GM12878 (cell line): Measurements from ENCODE around the gene SYCP2. TPM values are rescaled to one million over a fixed set of nuclear protein-coding genes. Genes with fewer than 3 reads are reported as not detected.

ENCODE experiments used
- ATAC-seq: fragments of 200-7000 bp; cut with Tn5 transposase; 3 replicates; pipeline ENCODE4 v1.9.1; 2020; ENCODE audit warnings: mild to moderate bottlenecking, moderate library complexity
- BruUV-seq: library from RNA; stranded (reverse); fragments of 400-500 nt; replicated peaks from 2 replicates; lab custom pipeline; 2021; lab: Mats Ljungman, UMichigan
- CTCF ChIA-PET: fragments of 300-600 bp; sonication (Branson Sonifier 250); formaldehyde crosslinking; extraction: SDS; loops from one replicate; lab custom pipeline; 2021; ENCODE audit warnings: inconsistent platforms; lab: Yijun Ruan, JAX
- POLR2A ChIA-PET: fragments of 350-600 bp; formaldehyde crosslinking; extraction: SDS; loops from one replicate; lab custom pipeline; 2021; ENCODE audit warnings: inconsistent platforms; lab: Charles Lee
- RAD21 ChIA-PET: fragments of 300-600 bp; sonication (Branson Sonifier 250); formaldehyde crosslinking; loops from one replicate; lab custom pipeline; 2023; ENCODE audit warnings: antibody characterized with exemption; ENCODE audit not compliant: unreplicated experiment; lab: Charles Lee
- SMC1A ChIA-PET: fragments of 300-600 bp; sonication (Branson Sonifier 250); formaldehyde crosslinking; loops from one replicate; lab custom pipeline; 2023; ENCODE audit not compliant: unreplicated experiment, uncharacterized antibody; lab: Charles Lee
- DNase-seq: peaks from one replicate; pipeline ENCODE4 v3.0.0-alpha.2; 2011; ENCODE audit warnings: low read depth, low spot score
- FAIRE-seq: peaks from 3 replicates; lab custom pipeline; 2011; peaks lifted over from hg19 to GRCh38; lab: Jason Lieb, UNC
- H2AFZ ChIP-seq: 2 replicates; pipeline ENCODE4 v1.6.0; 2011; ENCODE audit warnings: low read depth, low read length, control low read depth; ENCODE audit not compliant: control insufficient read depth
- H3K27ac ChIP-seq: 2 replicates; pipeline ENCODE4 v1.5.1; 2011; ENCODE audit warnings: control low read depth; ENCODE audit not compliant: control insufficient read depth, insufficient read depth
- H3K27me3 ChIP-seq, 2 experiments: replicated peaks in 1 of 2; 2 replicates each; pipeline versions ENCODE4 v1.6.0 to v1.6.1; 2011; ENCODE audit warnings: low read length in 1 of 2; ENCODE audit not compliant: control insufficient read depth in 2 of 2, insufficient read depth in 2 of 2
- H3K36me3 ChIP-seq, 2 experiments: 2 replicates each; pipeline ENCODE4 v1.5.1; 2011; ENCODE audit warnings: low read length in 1 of 2; ENCODE audit not compliant: control insufficient read depth in 2 of 2, insufficient read depth in 2 of 2
- H3K4me1 ChIP-seq: 2 replicates; pipeline ENCODE4 v1.6.1; 2011; ENCODE audit warnings: mild to moderate bottlenecking, low read length, moderate library complexity, mixed read lengths; ENCODE audit not compliant: control insufficient read depth, insufficient read depth
- H3K4me2 ChIP-seq: 2 replicates; pipeline ENCODE4 v1.6.0; 2011; ENCODE audit warnings: control low read depth; ENCODE audit not compliant: control insufficient read depth, insufficient read depth
- H3K4me3 ChIP-seq: fragments of 200-600 bp; sonication (generic); 2 replicates; pipeline ENCODE4 v1.5.1; 2016
- H3K79me2 ChIP-seq: 2 replicates; pipeline ENCODE4 v1.6.0; 2011; ENCODE audit warnings: low read length; ENCODE audit not compliant: control insufficient read depth, insufficient read depth
- H3K9ac ChIP-seq: 2 replicates; pipeline ENCODE4 v1.8.0; 2011; ENCODE audit warnings: low read length, control low read depth, mixed read lengths; ENCODE audit not compliant: control insufficient read depth, insufficient read depth
- H3K9me3 ChIP-seq: replicated peaks from 3 replicates; pipeline ENCODE4 v1.5.1; 2011; ENCODE audit warnings: mild to moderate bottlenecking, low read length; ENCODE audit not compliant: control insufficient read depth, insufficient read depth
- H4K20me1 ChIP-seq: 2 replicates; pipeline ENCODE4 v1.6.0; 2011; ENCODE audit not compliant: control insufficient read depth, insufficient read depth
- ZNF24 ChIP-seq: fragments of 450-650 bp; IDR thresholded peaks from 2 replicates; pipeline ENCODE4 v1.6.1; 2017; ENCODE audit warnings: antibody characterized with exemption, mild to moderate bottlenecking
- WGBS: methylation state at CpG from one replicate; pipeline ENCODE4 v1.1.6; 2016; ENCODE audit warnings: low lambda C conversion rate; ENCODE audit not compliant: insufficient replicate concordance, insufficient coverage; ENCODE audit errors: missing lambda C conversion rate; 5-methylcytosine and 5-hydroxymethylcytosine counted together
- in situ Hi-C: fragments of 300-500 bp; cut with MboI; formaldehyde crosslinking; loops from 9 replicates; pipeline ENCODE4 v1.14.3; 2018; ENCODE audit warnings: mixed read lengths
- intact Hi-C: fragments of 100-400 bp; cut with micrococcal nuclease; formaldehyde crosslinking; loops from one replicate; pipeline ENCODE4 v1.14.2; 2022; ENCODE audit not compliant: unreplicated experiment
- polyA plus RNA-seq, 11 experiments: library from polyadenylated mRNA; depleted of rRNA in 4 of 11; unstranded in 6 of 11; stranded (reverse) in 5 of 11; fragments of >200 nt; fragmentation: Nextera tagmentation in 4 of 11; fragmentation: Illumina TruSeq in 1 of 11; extraction: Ambion mirVana in 4 of 11; extraction: Trizol in 1 of 11; gene quantifications; 1 replicate in 1 of 11; 2 replicates in 10 of 11; pipeline versions ENCODE4 v1.2.1 to v1.2.3, GENCODE V29; 2011 to 2016; ENCODE audit warnings: inconsistent platforms in 2 of 11, missing spikeins in 2 of 11, low read depth in 1 of 11
- total RNA-seq, 4 experiments: library from RNA; depleted of rRNA in 3 of 4; stranded (reverse); fragments of >200 nt in 3 of 4; fragmentation: Illumina TruSeq in 1 of 4; extraction: Trizol in 1 of 4; gene quantifications; 2 replicates each; pipeline versions ENCODE4 v1.2.1 to v1.2.3, GENCODE V29; 2013 to 2021
- TF ChIP-seq, protein P1 (sequence below): fragments of 450-650 bp; IDR thresholded peaks from 2 replicates; pipeline ENCODE4 v1.6.1; 2017; ENCODE audit warnings: mild to moderate bottlenecking, low read depth, inconsistent platforms; ENCODE audit not compliant: poor library complexity, severe bottlenecking

Gene SYCP2
- total and polyA plus RNA-seq, 10 of the 15 experiments (the other 5 are each of a cell fraction or from before 2014, with no cell fraction given) = 0.01 to 0.18 (median 0.09) TPM; not detected in 2

DNA sequence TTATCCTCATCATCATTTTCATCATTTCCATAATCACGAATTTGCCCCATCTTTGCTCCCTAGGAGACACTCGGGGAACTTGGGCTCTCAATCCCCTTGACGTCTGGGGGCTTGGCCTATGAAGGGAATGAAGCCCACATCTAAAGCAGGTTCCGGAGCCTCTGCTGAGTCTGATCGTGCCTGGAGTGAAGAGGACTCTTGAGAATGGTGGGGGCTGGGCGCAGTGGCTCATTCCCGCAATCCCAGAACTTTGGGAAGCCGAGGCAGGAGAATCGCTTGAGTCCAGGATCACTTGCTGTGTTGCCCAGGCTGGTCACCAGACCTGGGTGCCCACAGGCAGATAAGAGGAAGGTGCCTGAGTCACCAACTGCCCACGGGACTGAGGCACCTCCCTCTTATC, 114.5 kb downstream of the SYCP2 start:
- Histone ChIP-seq H3K4me1 (no peaks in the 10 kb centered on the region), H3K27ac (no peak overlapping the region), H3K36me3 (no peaks in the 10 kb centered on the region), H3K9ac (no peak overlapping the region), H3K4me2 (no peak overlapping the region), H4K20me1 (no peaks in the 10 kb centered on the region), H3K9me3 (no peaks in the 10 kb centered on the region), H3K4me3 (no peak overlapping the region), H2AFZ (no peak overlapping the region), H3K27me3 (no peaks in the 10 kb centered on the region), H3K79me2 (no peaks in the 10 kb centered on the region)
- intact Hi-C loops (no loop called here), in situ Hi-C loops (loop anchor here (25.0 kb wide), 1 partner anchor 1257 kb away; no protein-coding TSS in a partner anchor)
- DNase-seq (no peak), FAIRE-seq (no peak), ATAC-seq (no peak)
- ChIA-PET CTCF (interaction anchor here (0.7 kb wide), 1 partner anchor 298 kb away, joined by 3 read pairs; no protein-coding TSS in a partner anchor), POLR2A (no interaction called here), SMC1A (interaction anchor here (1.5 kb wide), 1 partner anchor 34 kb away, joined by 3 read pairs; no protein-coding TSS in a partner anchor), RAD21 (no interaction called here)
- WGBS = 27% methylated on average over 10 of the region's 10 CpGs
- BruUV-seq = no TSS peak
- no peak for TF ChIP-seq ZNF24
- TF ChIP-seq, protein P1, sequence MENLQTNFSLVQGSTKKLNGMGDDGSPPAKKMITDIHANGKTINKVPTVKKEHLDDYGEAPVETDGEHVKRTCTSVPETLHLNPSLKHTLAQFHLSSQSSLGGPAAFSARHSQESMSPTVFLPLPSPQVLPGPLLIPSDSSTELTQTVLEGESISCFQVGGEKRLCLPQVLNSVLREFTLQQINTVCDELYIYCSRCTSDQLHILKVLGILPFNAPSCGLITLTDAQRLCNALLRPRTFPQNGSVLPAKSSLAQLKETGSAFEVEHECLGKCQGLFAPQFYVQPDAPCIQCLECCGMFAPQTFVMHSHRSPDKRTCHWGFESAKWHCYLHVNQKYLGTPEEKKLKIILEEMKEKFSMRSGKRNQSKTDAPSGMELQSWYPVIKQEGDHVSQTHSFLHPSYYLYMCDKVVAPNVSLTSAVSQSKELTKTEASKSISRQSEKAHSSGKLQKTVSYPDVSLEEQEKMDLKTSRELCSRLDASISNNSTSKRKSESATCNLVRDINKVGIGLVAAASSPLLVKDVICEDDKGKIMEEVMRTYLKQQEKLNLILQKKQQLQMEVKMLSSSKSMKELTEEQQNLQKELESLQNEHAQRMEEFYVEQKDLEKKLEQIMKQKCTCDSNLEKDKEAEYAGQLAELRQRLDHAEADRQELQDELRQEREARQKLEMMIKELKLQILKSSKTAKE = no peak
